SJSA1 (cell line): ENCODE data around the gene AQP3. TPM values are rescaled to one million over a fixed set of nuclear protein-coding genes. Genes with fewer than 3 reads are reported as not detected.

Experiments
- DNase-seq, 2 experiments: peaks; one replicate each; pipeline ENCODE4 v3.0.0-alpha.2; 2015 to 2020; ENCODE audit warnings: low spot score in 2 of 2, low read depth in 1 of 2
- H3K27ac ChIP-seq: fragments of 250-450 bp; sonication (Bioruptor Pico); 2 replicates; pipeline ENCODE4 v1.5.1; 2020; ENCODE audit warnings: mild to moderate bottlenecking, moderate library complexity
- H3K27me3 ChIP-seq: fragments of 250-450 bp; sonication (Bioruptor Pico); replicated peaks from 2 replicates; pipeline ENCODE4 v1.5.1; 2020; ENCODE audit warnings: mild to moderate bottlenecking, moderate library complexity
- H3K36me3 ChIP-seq: fragments of 250-450 bp; sonication (Bioruptor Pico); 2 replicates; pipeline ENCODE4 v1.5.1; 2020; ENCODE audit warnings: mild to moderate bottlenecking
- H3K4me1 ChIP-seq: fragments of 250-450 bp; sonication (Bioruptor Pico); replicated peaks from 2 replicates; pipeline ENCODE4 v1.6.1; 2021; ENCODE audit warnings: mild to moderate bottlenecking
- H3K4me3 ChIP-seq: fragments of 250-450 bp; sonication (Bioruptor Pico); 2 replicates; pipeline ENCODE4 v1.5.1; 2020; ENCODE audit warnings: mild to moderate bottlenecking
- H3K9me3 ChIP-seq: fragments of 250-450 bp; sonication (Bioruptor Pico); replicated peaks from 2 replicates; pipeline ENCODE4 v1.5.1; 2020; ENCODE audit warnings: mild to moderate bottlenecking
- total RNA-seq: library from RNA; depleted of rRNA; stranded (reverse); fragments of >200 nt; shearing (Covaris generic); gene quantifications from 2 replicates; pipeline ENCODE4 v1.2.3, GENCODE V29; 2014

Gene AQP3
- total RNA-seq, 1 experiment from 2014 or later = not detected

- no peaks in the 10 kb centered on the region for H3K9me3 ChIP-seq
- H3K4me1 ChIP-seq = peaks cover 16% of the 10 kb centered on the region
- no peak for DNase-seq
- H3K27ac ChIP-seq = no peak overlapping the region
- no peak overlapping the region for H3K4me3 ChIP-seq
- H3K27me3 ChIP-seq = no peaks in the 10 kb centered on the region
- peaks cover 50% of the 10 kb centered on the region for H3K36me3 ChIP-seq
Observed at GRCh38 chr9:33468797-33469621, 21.6 kb upstream of the AQP3 start.

- H3K36me3 ChIP-seq = peaks cover 46% of the 10 kb centered on the region
Observed at GRCh38 chr9:33468215-33468730, 20.9 kb upstream of the AQP3 start.

GRCh38 chr9:33467526-33467925 lies 20.1 kb upstream of the AQP3 start:
- H3K4me1 ChIP-seq = peaks cover 16% of the 10 kb centered on the region
- H3K9me3 ChIP-seq = no peaks in the 10 kb centered on the region
- H3K27ac ChIP-seq = no peak overlapping the region
- no peak for DNase-seq
- H3K36me3 ChIP-seq = peaks cover 50% of the 10 kb centered on the region
- H3K27me3 ChIP-seq = no peaks in the 10 kb centered on the region
- H3K4me3 ChIP-seq = no peak overlapping the region

More at GRCh38 chr9:33468215-33468730, 20.9 kb upstream of the AQP3 start:
- Histone ChIP-seq H3K27me3 (no peaks in the 10 kb centered on the region), H3K9me3 (no peaks in the 10 kb centered on the region), H3K4me1 (peaks cover 16% of the 10 kb centered on the region), H3K4me3 (no peak overlapping the region), H3K27ac (no peak overlapping the region)
- no peak for DNase-seq

GRCh38 chr9:33466565-33467495 lies 19.4 kb upstream of the AQP3 start:
- Histone ChIP-seq H3K4me3 (no peak overlapping the region), H3K27ac (no peak overlapping the region), H3K4me1 (peaks cover 9% of the 10 kb centered on the region), H3K27me3 (no peaks in the 10 kb centered on the region), H3K36me3 (peaks cover 49% of the 10 kb centered on the region), H3K9me3 (no peaks in the 10 kb centered on the region)
- DNase-seq = no peak

- Histone ChIP-seq H3K4me3 (no peak overlapping the region), H3K27ac (no peak overlapping the region), H3K4me1 (no peaks in the 10 kb centered on the region), H3K36me3 (peaks cover 40% of the 10 kb centered on the region), H3K9me3 (no peaks in the 10 kb centered on the region), H3K27me3 (no peaks in the 10 kb centered on the region)
- no peak for DNase-seq
Observed at GRCh38 chr9:33465596-33466564, 18.5 kb upstream of the AQP3 start.

- no peak for DNase-seq
- peaks cover 38% of the 10 kb centered on the region for H3K36me3 ChIP-seq
Observed at GRCh38 chr9:33465096-33465495, 17.7 kb upstream of the AQP3 start.

GRCh38 chr9:33464045-33464636 lies 16.7 kb upstream of the AQP3 start:
- Histone ChIP-seq H3K9me3 (no peaks in the 10 kb centered on the region), H3K36me3 (peaks cover 28% of the 10 kb centered on the region)
- no peak for DNase-seq

More at GRCh38 chr9:33465096-33465495, 17.7 kb upstream of the AQP3 start:
- H3K4me1 ChIP-seq = no peaks in the 10 kb centered on the region
- H3K9me3 ChIP-seq = no peaks in the 10 kb centered on the region
- H3K27me3 ChIP-seq = no peaks in the 10 kb centered on the region
- no peak overlapping the region for H3K27ac ChIP-seq
- H3K4me3 ChIP-seq = no peak overlapping the region

GRCh38 chr9:33463151-33463550 lies 15.8 kb upstream of the AQP3 start:
- peaks cover 28% of the 10 kb centered on the region for H3K36me3 ChIP-seq
- no peaks in the 10 kb centered on the region for H3K9me3 ChIP-seq
- no peak for DNase-seq
- H3K4me3 ChIP-seq = no peak overlapping the region
- H3K4me1 ChIP-seq = no peaks in the 10 kb centered on the region
- H3K27ac ChIP-seq = no peak overlapping the region
- no peaks in the 10 kb centered on the region for H3K27me3 ChIP-seq

More at GRCh38 chr9:33464045-33464636, 16.7 kb upstream of the AQP3 start:
- no peak overlapping the region for H3K4me3 ChIP-seq
- H3K4me1 ChIP-seq = no peaks in the 10 kb centered on the region
- no peaks in the 10 kb centered on the region for H3K27me3 ChIP-seq
- H3K27ac ChIP-seq = no peak overlapping the region

- Histone ChIP-seq H3K27me3 (no peaks in the 10 kb centered on the region), H3K27ac (no peak overlapping the region), H3K36me3 (peaks cover 21% of the 10 kb centered on the region), H3K9me3 (no peaks in the 10 kb centered on the region), H3K4me1 (no peaks in the 10 kb centered on the region), H3K4me3 (no peak overlapping the region)
- no peak for DNase-seq
Observed at GRCh38 chr9:33461492-33461891, 14.1 kb upstream of the AQP3 start.

GRCh38 chr9:33460854-33461253 lies 13.5 kb upstream of the AQP3 start:
- no peaks in the 10 kb centered on the region for H3K27me3 ChIP-seq
- no peak overlapping the region for H3K27ac ChIP-seq
- H3K9me3 ChIP-seq = no peaks in the 10 kb centered on the region
- no peaks in the 10 kb centered on the region for H3K4me1 ChIP-seq
- no peak overlapping the region for H3K4me3 ChIP-seq
- DNase-seq = no peak
- H3K36me3 ChIP-seq = peaks cover 15% of the 10 kb centered on the region

- DNase-seq = no peak
- no peak overlapping the region for H3K27ac ChIP-seq
Observed at GRCh38 chr9:33459115-33459514, 11.7 kb upstream of the AQP3 start.

GRCh38 chr9:33458444-33458843 lies 11.1 kb upstream of the AQP3 start:
- Histone ChIP-seq H3K9me3 (no peaks in the 10 kb centered on the region), H3K4me3 (no peak overlapping the region), H3K27me3 (no peaks in the 10 kb centered on the region), H3K4me1 (no peaks in the 10 kb centered on the region), H3K27ac (no peak overlapping the region), H3K36me3 (peaks cover 9% of the 10 kb centered on the region; the same call in 1 of the 2 replicates)
- DNase-seq = no peak

More at GRCh38 chr9:33459115-33459514, 11.7 kb upstream of the AQP3 start:
- H3K27me3 ChIP-seq = no peaks in the 10 kb centered on the region
- H3K36me3 ChIP-seq = peaks cover 9% of the 10 kb centered on the region; the same call in 1 of the 2 replicates
- no peaks in the 10 kb centered on the region for H3K9me3 ChIP-seq
- H3K4me3 ChIP-seq = no peak overlapping the region
- H3K4me1 ChIP-seq = no peaks in the 10 kb centered on the region
